Measurements from ENCODE around the gene MRPL19. TPM values are rescaled to one million over a fixed set of nuclear protein-coding genes. Genes with fewer than 3 reads are reported as not detected.
"Not testable (repeated sequence)": the region's sequence is repeated elsewhere in the genome, so short reads cannot be mapped to it uniquely, and the experiment has no call there.

The MRPL19 gene
- total RNA-seq, 1 experiment from 2014 or later, result 57.0 TPM

DNA sequence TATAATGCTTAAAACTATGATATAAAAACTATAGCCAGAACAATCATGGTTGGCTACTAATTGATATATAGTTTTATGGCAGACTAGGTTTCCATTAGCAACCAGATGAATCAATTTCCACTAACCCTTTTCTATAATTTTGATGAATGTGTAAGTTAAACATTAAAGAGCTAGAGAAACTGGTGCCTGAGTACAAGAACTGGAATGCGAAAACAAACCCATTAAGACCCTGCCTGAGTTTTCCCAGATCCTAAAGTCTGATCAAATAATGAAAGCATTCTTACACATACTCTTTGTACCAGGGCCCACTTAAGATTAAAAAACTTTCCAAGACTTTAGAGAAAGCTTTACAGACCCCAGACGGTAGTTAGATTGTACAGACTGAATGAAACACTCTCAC, 21.3 kb downstream of the MRPL19 start:
- DNase-seq (ENCODE audit: low read depth), result no peak

DNA sequence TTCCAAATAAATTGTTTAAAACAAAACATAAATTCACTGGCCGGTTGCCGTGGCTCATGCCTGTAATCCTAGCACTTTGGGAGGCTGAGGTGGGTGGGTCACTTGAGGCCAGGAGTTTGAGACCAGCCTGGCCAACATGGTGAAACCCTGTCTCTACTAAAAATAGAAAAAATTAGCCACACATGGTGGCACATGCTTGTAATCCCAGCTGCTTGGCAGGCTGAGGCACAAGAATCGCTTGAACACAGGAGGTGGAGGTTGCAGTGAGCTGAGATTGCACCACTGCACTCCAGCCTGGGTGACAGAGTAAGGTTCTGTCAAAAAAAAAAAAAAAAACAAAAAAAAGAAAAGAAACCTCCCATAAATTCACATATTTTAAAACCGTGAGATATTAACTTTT, 28.8 kb downstream of the MRPL19 start:
- DNase-seq (ENCODE audit: low read depth), result peak; percentile 56

DNA sequence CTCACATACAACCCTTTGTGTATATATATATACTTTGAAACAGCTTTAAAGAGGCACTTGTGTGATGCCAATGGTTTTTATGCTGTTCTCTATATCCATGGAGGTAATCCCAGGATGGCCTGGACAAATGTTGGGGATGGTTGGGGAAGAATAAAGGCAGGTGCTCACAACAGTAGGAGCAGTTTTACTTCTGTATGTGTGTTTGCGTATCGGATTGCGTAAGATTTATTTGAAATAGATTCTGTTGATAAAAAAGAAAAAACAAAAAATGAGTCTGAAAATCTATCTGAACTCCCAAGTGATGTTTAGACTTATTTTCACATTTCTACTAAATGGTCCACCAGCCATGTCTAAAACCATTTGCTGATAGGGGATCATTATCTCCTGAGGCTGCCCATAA, 29.3 kb downstream of the MRPL19 start:
- DNase-seq (ENCODE audit: low read depth), result no peak

DNA sequence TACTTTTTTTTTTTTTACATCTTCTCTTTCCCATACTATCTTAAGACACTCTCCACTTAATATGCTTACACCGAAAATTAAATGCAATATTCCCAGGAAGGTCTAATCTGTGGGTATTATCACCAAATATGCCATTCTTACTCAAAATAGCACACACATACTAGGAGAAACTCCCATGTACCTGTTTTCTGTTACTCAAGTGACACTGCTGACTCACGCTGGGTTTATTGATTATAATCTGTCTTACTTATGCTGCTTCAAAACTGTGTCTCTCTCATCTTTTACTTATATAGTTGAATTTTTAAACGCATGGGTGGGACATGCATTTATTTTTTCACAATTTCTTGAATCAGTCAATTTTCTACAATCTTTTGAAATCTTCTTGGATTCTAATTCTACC, 29.9 kb downstream of the MRPL19 start:
- DNase-seq (ENCODE audit: low read depth), result no peak

GRCh38 chr2:75679556-75679955, 33.0 kb downstream of the MRPL19 start:
- no peak for DNase-seq (ENCODE audit: low read depth)

DNA sequence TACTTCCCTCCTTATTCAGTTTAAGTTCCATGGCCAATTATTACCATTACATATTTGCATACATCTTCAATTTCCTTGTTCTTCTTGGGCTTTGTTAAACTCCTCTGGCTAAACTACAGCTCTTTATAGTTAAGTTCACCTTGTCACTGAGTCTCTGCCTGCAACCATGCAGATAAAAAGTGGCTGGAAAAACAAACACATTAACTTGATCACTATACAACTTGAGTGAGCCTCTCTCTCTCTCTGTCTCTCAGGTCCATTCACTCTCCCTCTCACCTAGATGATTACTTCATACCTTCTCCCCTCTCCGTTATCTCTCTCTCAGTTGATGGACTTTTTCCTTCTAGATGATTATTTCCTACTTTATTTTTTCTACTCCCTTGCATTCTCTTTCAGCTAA, 33.8 kb downstream of the MRPL19 start:
- no peak for DNase-seq (ENCODE audit: low read depth)

- DNase-seq (ENCODE audit: low read depth), result not testable (repeated sequence)
These were observed 36.8 kb downstream of the MRPL19 start for GRCh38 chr2:75683430-75683829.

- no peak for DNase-seq (ENCODE audit: low read depth)
These were observed 41.6 kb downstream of the MRPL19 start for GRCh38 chr2:75688196-75688595.

- no peak for DNase-seq (ENCODE audit: low read depth)
These were observed 52.3 kb downstream of the MRPL19 start for GRCh38 chr2:75698918-75699317.

GRCh38 chr2:75702593-75702992, 56.0 kb downstream of the MRPL19 start:
- DNase-seq (ENCODE audit: low read depth), result no peak

DNA sequence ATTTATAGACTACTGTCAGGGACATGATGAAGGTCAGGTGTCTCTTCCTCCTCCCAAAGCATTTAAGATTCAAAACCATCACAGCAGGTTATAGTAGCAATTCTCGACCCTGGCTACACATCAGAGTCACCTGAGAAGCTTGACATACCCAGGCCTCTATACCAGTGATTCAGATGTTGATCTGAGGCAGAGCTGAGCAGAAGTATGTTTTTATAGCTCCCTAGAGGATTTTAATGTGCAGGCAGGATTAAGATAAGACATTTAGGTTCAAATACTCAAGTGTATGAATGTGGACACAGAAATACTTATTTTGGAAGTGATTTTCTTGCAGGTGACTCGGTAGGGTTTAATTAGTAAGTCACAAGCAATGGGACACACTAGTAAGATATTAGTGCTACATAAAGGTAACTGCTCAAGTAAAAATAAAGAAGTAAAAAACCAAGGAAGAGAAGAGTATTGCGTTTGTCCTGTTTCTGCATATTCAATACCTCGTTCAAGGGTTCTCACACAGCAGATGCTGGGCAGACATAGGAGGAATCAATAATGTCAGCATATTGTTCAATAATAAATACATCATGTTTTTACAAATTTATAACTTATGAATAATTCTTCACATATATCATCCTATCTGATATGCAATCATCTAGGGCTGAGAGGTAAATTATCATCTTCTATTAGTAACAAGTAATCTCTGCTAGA, 57.2 kb downstream of the MRPL19 start:
- DNase-seq (ENCODE audit: low read depth), result no peak

GRCh38 chr2:75705921-75706320, 59.3 kb downstream of the MRPL19 start:
- no peak for DNase-seq (ENCODE audit: low read depth)

DNA sequence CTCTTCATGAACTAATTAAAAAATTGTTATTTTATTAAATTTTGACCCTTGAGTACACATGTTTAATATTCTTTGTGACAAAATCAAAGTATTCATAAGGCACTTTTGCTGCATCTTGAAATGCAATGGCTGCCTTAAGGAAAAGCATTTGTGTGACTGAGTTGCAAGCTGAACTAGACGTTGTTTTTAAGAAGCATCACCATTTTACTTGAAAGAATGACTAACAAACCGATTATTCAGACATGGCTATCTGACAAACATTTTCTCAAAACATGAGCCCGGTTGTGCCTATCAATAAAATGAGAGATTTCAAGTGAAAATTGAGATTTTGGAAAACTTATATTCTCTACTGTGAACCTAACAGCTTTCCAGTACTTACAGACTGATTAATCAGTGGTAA, 61.3 kb downstream of the MRPL19 start:
- no peak for DNase-seq (ENCODE audit: low read depth)

GRCh38 chr2:75709297-75709696, 62.7 kb downstream of the MRPL19 start:
- DNase-seq (ENCODE audit: low read depth), result no peak

DNA sequence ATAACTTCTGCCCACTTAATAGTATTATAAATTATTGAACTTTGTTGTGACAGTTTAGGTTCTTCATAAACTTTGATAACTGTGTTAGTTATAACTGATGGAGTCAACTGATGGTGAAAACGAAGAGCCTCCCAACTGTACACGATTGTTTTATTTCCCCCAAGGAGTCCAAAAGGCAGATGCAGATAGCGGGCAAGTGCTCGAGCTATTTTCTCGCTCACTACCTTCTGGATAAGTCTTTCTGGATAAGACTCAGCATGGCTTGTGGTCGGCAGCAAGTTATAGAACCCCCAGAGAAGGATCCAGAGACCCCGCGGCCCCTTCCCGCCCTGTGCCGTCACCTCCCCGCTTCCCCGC, 63.6 kb downstream of the MRPL19 start:
- no peak for DNase-seq (ENCODE audit: low read depth)

GRCh38 chr2:75710577-75711253, 64.1 kb downstream of the MRPL19 start, which contains the start of gene GCFC2:
Gene GCFC2, minus strand, starts transcription at chr2:75710915. Its CDS starts 60 bp downstream, at chr2:75710855.
- peak; percentile 86 for DNase-seq (ENCODE audit: low read depth)

GRCh38 chr2:75711590-75711989, 65.0 kb downstream of the MRPL19 start:
- DNase-seq (ENCODE audit: low read depth), result not testable (repeated sequence)

DNA sequence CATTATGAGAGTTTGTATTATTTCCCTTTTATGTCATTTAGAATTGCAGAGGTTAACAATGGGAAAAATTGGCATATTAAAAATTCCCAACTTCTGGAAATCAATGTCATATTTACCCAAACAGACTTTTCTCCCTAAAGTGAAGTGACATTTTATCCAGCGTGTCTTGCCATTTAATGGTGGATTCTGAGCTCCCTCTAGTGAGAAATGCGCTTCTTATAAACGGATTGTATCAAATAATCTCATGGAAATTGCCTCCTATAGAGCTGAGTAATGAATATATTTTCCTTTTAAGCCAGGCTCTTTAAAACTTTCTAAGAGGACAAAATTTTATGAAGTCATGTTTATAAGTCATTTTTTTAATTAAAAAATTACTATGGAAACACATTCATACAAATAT, 69.8 kb downstream of the MRPL19 start:
- peak; percentile 32 for DNase-seq (ENCODE audit: low read depth)

GRCh38 chr2:75719616-75720015, 73.0 kb downstream of the MRPL19 start:
- no peak for DNase-seq (ENCODE audit: low read depth)

- DNase-seq (ENCODE audit: low read depth), result no peak
These were observed 73.9 kb downstream of the MRPL19 start for GRCh38 chr2:75720525-75720924.

DNA sequence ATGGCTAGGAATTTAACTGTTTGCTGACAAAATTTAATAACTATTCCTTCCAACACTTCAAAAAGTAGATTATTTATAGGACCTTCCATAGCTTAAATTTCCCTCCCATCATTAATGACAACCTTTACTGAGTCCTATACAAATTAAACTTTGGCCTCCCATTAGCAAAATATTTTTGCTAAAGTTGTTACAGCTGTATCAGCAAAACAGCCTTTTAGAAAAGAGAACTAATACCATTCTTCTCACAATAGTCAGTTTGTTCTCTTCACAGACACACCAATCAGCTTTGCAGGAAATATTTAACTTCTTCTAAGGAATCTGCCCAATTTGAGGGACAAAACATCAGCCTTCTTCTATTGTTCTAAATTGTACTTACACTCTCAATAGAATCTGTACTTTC, 76.1 kb downstream of the MRPL19 start:
- DNase-seq (ENCODE audit: low read depth), result no peak

GRCh38 chr2:75728614-75729419, 82.2 kb downstream of the MRPL19 start:
- DNase-seq (ENCODE audit: low read depth), result no peak

GRCh38 chr2:75729861-75730260, 83.3 kb downstream of the MRPL19 start:
- peak; percentile 14 for DNase-seq (ENCODE audit: low read depth)
